Loucy (cell line): ENCODE results near the gene KIRREL1.

Experiments
- EZH2phosphoT487 ChIP-seq: fragments of 200-600 bp; IDR thresholded peaks from 2 replicates; pipeline ENCODE4 v1.6.1; 2018; ENCODE audit warnings: antibody characterized with exemption, mild to moderate bottlenecking, moderate library complexity, borderline replicate concordance
- TF ChIP-seq, protein P1 (sequence below): fragments of 200-600 bp; sonication (generic); conservative IDR thresholded peaks from 2 replicates; pipeline ENCODE4 v1.5.1; 2014; ENCODE audit warnings: mild to moderate bottlenecking, antibody characterized with exemption, low read length

DNA sequence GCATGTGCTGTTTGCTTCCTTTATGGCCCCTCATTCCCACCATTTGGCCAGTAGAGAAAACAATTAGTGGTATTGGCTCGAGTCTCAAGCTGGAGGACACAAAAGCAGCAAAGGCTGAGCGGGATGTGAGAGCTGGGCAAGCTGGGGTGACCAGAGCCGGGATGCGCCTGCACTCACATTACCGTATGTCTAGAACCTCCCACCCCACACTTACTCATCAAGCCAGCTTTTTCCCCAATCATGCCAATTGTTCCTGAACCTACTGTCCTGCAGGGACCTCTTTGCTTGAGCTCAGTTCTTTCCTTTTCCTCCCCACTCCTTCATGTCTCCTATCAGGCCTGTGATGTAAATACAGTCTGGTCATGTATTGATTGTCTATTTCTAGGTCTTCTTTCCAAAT lies 45.9 kb downstream of the KIRREL1 start:
- TF ChIP-seq, protein P1, sequence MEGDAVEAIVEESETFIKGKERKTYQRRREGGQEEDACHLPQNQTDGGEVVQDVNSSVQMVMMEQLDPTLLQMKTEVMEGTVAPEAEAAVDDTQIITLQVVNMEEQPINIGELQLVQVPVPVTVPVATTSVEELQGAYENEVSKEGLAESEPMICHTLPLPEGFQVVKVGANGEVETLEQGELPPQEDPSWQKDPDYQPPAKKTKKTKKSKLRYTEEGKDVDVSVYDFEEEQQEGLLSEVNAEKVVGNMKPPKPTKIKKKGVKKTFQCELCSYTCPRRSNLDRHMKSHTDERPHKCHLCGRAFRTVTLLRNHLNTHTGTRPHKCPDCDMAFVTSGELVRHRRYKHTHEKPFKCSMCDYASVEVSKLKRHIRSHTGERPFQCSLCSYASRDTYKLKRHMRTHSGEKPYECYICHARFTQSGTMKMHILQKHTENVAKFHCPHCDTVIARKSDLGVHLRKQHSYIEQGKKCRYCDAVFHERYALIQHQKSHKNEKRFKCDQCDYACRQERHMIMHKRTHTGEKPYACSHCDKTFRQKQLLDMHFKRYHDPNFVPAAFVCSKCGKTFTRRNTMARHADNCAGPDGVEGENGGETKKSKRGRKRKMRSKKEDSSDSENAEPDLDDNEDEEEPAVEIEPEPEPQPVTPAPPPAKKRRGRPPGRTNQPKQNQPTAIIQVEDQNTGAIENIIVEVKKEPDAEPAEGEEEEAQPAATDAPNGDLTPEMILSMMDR: no peak
- no peak for TF ChIP-seq EZH2phosphoT487
